Measurements from ENCODE around the gene MAF.

DNA sequence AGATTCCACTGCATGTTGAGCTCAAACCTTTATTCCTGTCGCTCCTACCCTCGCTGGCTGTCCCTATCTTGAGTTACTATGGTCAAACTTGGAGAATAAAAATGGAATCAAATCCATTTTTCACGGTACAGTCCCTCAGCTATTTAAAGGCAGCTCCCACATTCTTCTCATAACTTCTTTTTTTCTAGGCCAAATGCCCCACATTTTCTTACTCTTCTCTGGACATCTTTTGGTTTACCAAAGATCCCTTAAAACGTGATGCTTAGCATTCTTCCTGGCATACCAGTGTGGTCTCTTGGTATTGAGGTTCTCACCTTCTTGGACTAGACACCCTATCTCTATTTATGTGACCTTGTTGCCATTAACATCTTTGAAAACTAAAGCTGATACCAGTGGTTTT, 48.3 kb upstream of the MAF start:
- TF ChIP-seq GATA2 (IDR thresholded peaks at IDR 0.05; ENCODE audit: low read depth, low read length) (no peak), GATA3 (IDR thresholded peaks at IDR 0.05; ENCODE audit: low read depth, low read length) (no peak)
